GM18870 (cell line): Measurements from ENCODE around the gene CRHR2.

Source experiments
- ATAC-seq: cut with Tn5 transposase; IDR thresholded peaks from one replicate; pipeline ENCODE4 v1.9.1; 2021; ENCODE audit warnings: moderate library complexity; ENCODE audit not compliant: unreplicated experiment

CRHR2 gene

GRCh38 chr7:30707391-30708357 lies 25.4 kb upstream of the CRHR2 start:
- ATAC-seq: no peak

- no peak for ATAC-seq
These were observed 24.7 kb upstream of the CRHR2 start for GRCh38 chr7:30706908-30707307.

- no peak for ATAC-seq
These were observed 24.1 kb upstream of the CRHR2 start for GRCh38 chr7:30706316-30706715.

- no peak for ATAC-seq
These were observed 23.3 kb upstream of the CRHR2 start for GRCh38 chr7:30705596-30705995.

- ATAC-seq: no peak
These were observed 22.8 kb upstream of the CRHR2 start for GRCh38 chr7:30705008-30705407.

- no peak for ATAC-seq
These were observed 21.5 kb upstream of the CRHR2 start for GRCh38 chr7:30703756-30704155.

GRCh38 chr7:30702200-30702599 lies 19.9 kb upstream of the CRHR2 start:
- ATAC-seq: no peak

GRCh38 chr7:30700941-30701340 lies 18.7 kb upstream of the CRHR2 start:
- ATAC-seq: no peak

- ATAC-seq: no peak
These were observed 17.6 kb upstream of the CRHR2 start for GRCh38 chr7:30699706-30700495.

GRCh38 chr7:30698481-30698880 lies 16.2 kb upstream of the CRHR2 start:
- ATAC-seq: no peak

GRCh38 chr7:30697719-30698460 lies 15.6 kb upstream of the CRHR2 start:
- no peak for ATAC-seq

GRCh38 chr7:30694774-30695721 lies 12.8 kb upstream of the CRHR2 start:
- ATAC-seq: no peak

- no peak for ATAC-seq
These were observed 12.0 kb upstream of the CRHR2 start for GRCh38 chr7:30694218-30694745.

- ATAC-seq: no peak
These were observed 10.6 kb upstream of the CRHR2 start for GRCh38 chr7:30692882-30693281.

- ATAC-seq: no peak
These were observed 10.2 kb upstream of the CRHR2 start for GRCh38 chr7:30692438-30692837.

- ATAC-seq: no peak
These were observed 7.8 kb upstream of the CRHR2 start for GRCh38 chr7:30690011-30690410.

- ATAC-seq: no peak
These were observed 6.5 kb upstream of the CRHR2 start for GRCh38 chr7:30688718-30689221.

- no peak for ATAC-seq
These were observed 5.3 kb upstream of the CRHR2 start for GRCh38 chr7:30687604-30688003.

GRCh38 chr7:30684351-30684750 lies 2.1 kb upstream of the CRHR2 start:
- ATAC-seq: no peak

GRCh38 chr7:30683816-30684215 lies 1.6 kb upstream of the CRHR2 start:
- no peak for ATAC-seq
